GM23338 (cell line): ENCODE measurements around the gene KCTD15. TPM values are rescaled to one million over a fixed set of nuclear protein-coding genes. Genes with fewer than 3 reads are reported as not detected.
A peak's percentile ranks its signal among the peaks of the same experiment; 100 is the strongest.

ENCODE experiments used
- ATAC-seq: fragments of 200-7000 bp; cut with Tn5 transposase; 3 replicates; pipeline ENCODE4 v1.9.1; 2020
- DNase-seq: peaks from one replicate; pipeline ENCODE4 v3.0.0-alpha.2; 2015; ENCODE audit warnings: low spot score
- H2AFZ ChIP-seq: fragments of 200-600 bp; sonication (generic); 2 replicates; pipeline ENCODE4 v1.8.0; 2016; ENCODE audit warnings: antibody characterized with exemption, mild to moderate bottlenecking, moderate library complexity
- H3F3A ChIP-seq: fragments of 200-600 bp; sonication (generic); replicated peaks from 2 replicates; pipeline ENCODE4 v1.8.0; 2017; ENCODE audit warnings: antibody characterized with exemption, mixed run types, low read depth
- H3K27ac ChIP-seq: fragments of 200-600 bp; sonication (generic); 2 replicates; pipeline ENCODE4 v1.6.1; 2016; ENCODE audit warnings: low read depth
- H3K27me3 ChIP-seq: fragments of 200-600 bp; sonication (generic); 2 replicates; pipeline ENCODE4 v1.8.0; 2016; ENCODE audit warnings: mild to moderate bottlenecking, mixed run types, moderate library complexity; ENCODE audit not compliant: insufficient read depth
- H3K36me3 ChIP-seq: fragments of 200-600 bp; sonication (generic); 2 replicates; pipeline ENCODE4 v1.8.0; 2016; ENCODE audit warnings: mild to moderate bottlenecking; ENCODE audit not compliant: insufficient read depth
- H3K4me1 ChIP-seq: fragments of 200-600 bp; sonication (generic); 2 replicates; pipeline ENCODE4 v1.8.0; 2016; ENCODE audit warnings: mild to moderate bottlenecking, moderate library complexity; ENCODE audit not compliant: insufficient read depth
- H3K4me2 ChIP-seq: fragments of 200-600 bp; sonication (generic); 2 replicates; pipeline ENCODE4 v1.7.1; 2017; ENCODE audit warnings: mixed run types
- H3K4me3 ChIP-seq: fragments of 200-600 bp; sonication (generic); 2 replicates; pipeline ENCODE4 v1.6.1; 2016; ENCODE audit warnings: mixed run types
- H3K79me2 ChIP-seq: fragments of 200-600 bp; sonication (generic); replicated peaks from 2 replicates; pipeline ENCODE4 v1.8.0; 2017; ENCODE audit warnings: mild to moderate bottlenecking; ENCODE audit not compliant: insufficient read depth
- H3K9me2 ChIP-seq: fragments of 200-600 bp; sonication (generic); 2 replicates; pipeline ENCODE4 v1.8.0; 2017; ENCODE audit not compliant: insufficient read depth
- H4K20me1 ChIP-seq: fragments of 200-600 bp; sonication (generic); replicated peaks from 2 replicates; pipeline ENCODE4 v1.8.0; 2017; ENCODE audit warnings: mild to moderate bottlenecking; ENCODE audit not compliant: insufficient read depth
- H3K27ac Mint-ChIP-seq: 2 replicates; pipeline ENCODE4 v1.8.0; 2020; ENCODE audit warnings: inconsistent platforms, mild to moderate bottlenecking, moderate library complexity, mixed read lengths
- H3K27me3 Mint-ChIP-seq: 3 replicates; pipeline ENCODE4 v1.8.0; 2022; ENCODE audit warnings: low read depth, mild to moderate bottlenecking, moderate library complexity, mixed read lengths, inconsistent platforms; ENCODE audit not compliant: insufficient read depth, poor library complexity
- H3K36me3 Mint-ChIP-seq: 3 replicates; pipeline ENCODE4 v1.8.0; 2021; ENCODE audit warnings: low read depth, mild to moderate bottlenecking, inconsistent platforms, moderate library complexity, mixed read lengths
- H3K4me1 Mint-ChIP-seq: 3 replicates; pipeline ENCODE4 v1.8.0; 2020; ENCODE audit warnings: mild to moderate bottlenecking, inconsistent platforms, mixed read lengths
- H3K4me3 Mint-ChIP-seq: 3 replicates; pipeline ENCODE4 v1.8.0; 2021; ENCODE audit warnings: moderate library complexity, mild to moderate bottlenecking, inconsistent platforms, mixed read lengths
- H3K9me3 Mint-ChIP-seq: 3 replicates; pipeline ENCODE4 v1.8.0; 2020; ENCODE audit warnings: moderate library complexity, mild to moderate bottlenecking, inconsistent platforms, mixed read lengths
- CREB1 ChIP-seq: fragments of 250-450 bp; sonication (Bioruptor Pico); IDR thresholded peaks from 2 replicates; pipeline ENCODE4 v1.5.0; 2020; ENCODE audit warnings: low read depth, mild to moderate bottlenecking, moderate library complexity
- EZH2 ChIP-seq: fragments of 200-600 bp; sonication (generic); IDR thresholded peaks from one replicate; pipeline ENCODE4 v1.8.0; 2017; ENCODE audit warnings: antibody characterized with exemption, mild to moderate bottlenecking, low read depth; ENCODE audit not compliant: unreplicated experiment
- ZNF331 ChIP-seq: fragments of 250-450 bp; sonication (Bioruptor Pico); IDR thresholded peaks from 2 replicates; pipeline ENCODE4 v1.5.0; 2020; ENCODE audit warnings: low read depth, mild to moderate bottlenecking, moderate library complexity
- polyA plus RNA-seq: library from polyadenylated mRNA; unstranded; fragments of >200 nt; fragmentation: Nextera tagmentation; extraction: Ambion mirVana; gene quantifications from 2 replicates; pipeline ENCODE4 v1.2.1, GENCODE V29; 2016
- total RNA-seq: library from RNA; depleted of rRNA; stranded (reverse); fragments of >200 nt; shearing (Covaris generic); gene quantifications from 2 replicates; pipeline ENCODE4 v1.2.3, GENCODE V29; 2014
- TF ChIP-seq, protein P1 (sequence below), 2 experiments: fragments of 200-600 bp in 1 of 2; sonication (generic) in 1 of 2; conservative IDR thresholded peaks; 2 replicates each; pipeline versions ENCODE4 v1.5.1 to v1.6.1; 2016 to 2017; ENCODE audit warnings: antibody characterized with exemption in 2 of 2, low read depth in 2 of 2, mild to moderate bottlenecking in 2 of 2, moderate library complexity in 1 of 2

The KCTD15 gene
- total and polyA plus RNA-seq, 2 experiments from 2014 or later = 5.1 to 60.1 TPM

DNA sequence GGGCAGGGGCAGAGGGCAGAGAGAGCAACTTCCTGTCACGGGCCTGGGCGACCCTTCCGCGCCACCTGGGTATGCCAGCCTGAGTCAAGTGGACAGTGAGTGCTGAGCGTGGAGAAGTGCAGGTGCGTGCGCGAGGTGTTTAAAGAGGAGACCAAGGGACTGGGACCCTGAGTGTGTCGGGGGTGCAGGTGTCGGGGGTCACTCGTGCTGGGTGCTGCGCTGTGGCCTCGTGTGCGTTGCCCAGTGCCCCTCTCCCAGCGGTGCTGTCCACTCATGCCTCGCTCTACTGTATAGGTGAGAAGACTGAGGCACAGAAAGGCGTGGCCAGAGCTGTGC, 18.9 kb upstream of the KCTD15 start:
- Histone ChIP-seq H3K4me2 (no peak overlapping the region), H3F3A (no peaks in the 10 kb centered on the region), H3K9me2 (no peaks in the 10 kb centered on the region), H4K20me1 (no peaks in the 10 kb centered on the region), H3K4me3 (no peak overlapping the region), H3K4me1 (peaks cover 4% of the 10 kb centered on the region; the same call in 1 of the 2 replicates), H3K27me3 (peaks cover 5% of the 10 kb centered on the region; the same call in 1 of the 2 replicates), H3K79me2 (no peaks in the 10 kb centered on the region), H3K27ac (no peak overlapping the region), H3K36me3 (no peaks in the 10 kb centered on the region), H2AFZ (no peak overlapping the region)
- TF ChIP-seq EZH2 = no peak
- TF ChIP-seq, protein P1, sequence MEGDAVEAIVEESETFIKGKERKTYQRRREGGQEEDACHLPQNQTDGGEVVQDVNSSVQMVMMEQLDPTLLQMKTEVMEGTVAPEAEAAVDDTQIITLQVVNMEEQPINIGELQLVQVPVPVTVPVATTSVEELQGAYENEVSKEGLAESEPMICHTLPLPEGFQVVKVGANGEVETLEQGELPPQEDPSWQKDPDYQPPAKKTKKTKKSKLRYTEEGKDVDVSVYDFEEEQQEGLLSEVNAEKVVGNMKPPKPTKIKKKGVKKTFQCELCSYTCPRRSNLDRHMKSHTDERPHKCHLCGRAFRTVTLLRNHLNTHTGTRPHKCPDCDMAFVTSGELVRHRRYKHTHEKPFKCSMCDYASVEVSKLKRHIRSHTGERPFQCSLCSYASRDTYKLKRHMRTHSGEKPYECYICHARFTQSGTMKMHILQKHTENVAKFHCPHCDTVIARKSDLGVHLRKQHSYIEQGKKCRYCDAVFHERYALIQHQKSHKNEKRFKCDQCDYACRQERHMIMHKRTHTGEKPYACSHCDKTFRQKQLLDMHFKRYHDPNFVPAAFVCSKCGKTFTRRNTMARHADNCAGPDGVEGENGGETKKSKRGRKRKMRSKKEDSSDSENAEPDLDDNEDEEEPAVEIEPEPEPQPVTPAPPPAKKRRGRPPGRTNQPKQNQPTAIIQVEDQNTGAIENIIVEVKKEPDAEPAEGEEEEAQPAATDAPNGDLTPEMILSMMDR (conservative IDR thresholded peaks at IDR 0.05; ENCODE audit: low read depth in 2 of 2) = no peak
- Mint-ChIP-seq H3K9me3 (peaks cover 4% of the 10 kb centered on the region; the same call in 2 of the 3 replicates), H3K27ac (no peak overlapping the region), H3K36me3 (peaks cover under 1% of the 10 kb centered on the region; the same call in 1 of the 3 replicates), H3K4me1 (peaks cover 13% of the 10 kb centered on the region), H3K27me3 (peaks cover 20% of the 10 kb centered on the region), H3K4me3 (no peak overlapping the region)
- no peak for ATAC-seq
- no peak for DNase-seq

DNA sequence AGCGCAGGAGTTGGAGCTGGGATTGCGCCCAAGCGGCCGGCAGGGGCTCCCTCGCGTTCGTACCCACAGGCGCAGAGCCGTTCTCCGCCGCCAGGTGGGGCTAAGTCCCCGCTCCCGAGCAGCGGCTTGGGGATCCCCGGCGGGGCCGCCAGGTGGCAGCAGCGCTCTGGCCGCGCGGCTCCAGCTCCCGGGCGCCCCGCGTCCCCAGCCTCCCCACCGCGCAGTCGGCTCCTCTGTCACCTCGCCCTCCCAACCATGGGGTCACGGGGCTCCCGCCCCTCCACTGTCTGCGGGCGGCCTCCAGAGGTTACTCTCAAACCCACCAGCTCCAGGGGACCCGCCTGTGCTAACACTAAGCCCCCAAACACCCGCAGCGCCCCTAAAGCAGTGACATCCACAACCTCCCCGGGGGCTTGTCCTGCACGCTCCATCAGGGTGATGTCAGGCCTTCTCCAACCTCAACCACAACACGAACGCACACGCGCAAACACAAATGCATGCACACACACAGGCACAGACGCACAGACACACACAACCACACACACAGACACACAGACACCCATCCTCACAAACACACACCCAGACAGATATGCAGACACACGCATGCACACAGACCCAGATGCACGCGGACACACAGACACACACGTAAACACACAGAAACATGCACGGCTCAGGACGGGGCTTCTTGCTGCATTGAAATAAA, 18.4 kb upstream of the KCTD15 start:
- no peak for TF ChIP-seq EZH2
- TF ChIP-seq CREB1 = peak; percentile 45
- no peak for TF ChIP-seq ZNF331 (CRISPR knock-in tag)
- TF ChIP-seq, protein P1 (conservative IDR thresholded peaks at IDR 0.05; ENCODE audit: low read depth in 2 of 2) = peak; percentile 87 to 100
- Mint-ChIP-seq H3K4me3 (peak overlapping the region; percentile 57), H3K27ac (no peak overlapping the region), H3K27me3 (peaks cover 20% of the 10 kb centered on the region), H3K36me3 (no peaks in the 10 kb centered on the region; the same call in 2 of the 3 replicates), H3K4me1 (peaks cover 13% of the 10 kb centered on the region), H3K9me3 (peaks cover 4% of the 10 kb centered on the region; the same call in 2 of the 3 replicates)
- Histone ChIP-seq H3K4me2 (peak overlapping the region; percentile 79), H3K4me1 (peaks cover 4% of the 10 kb centered on the region; the same call in 1 of the 2 replicates), H4K20me1 (no peaks in the 10 kb centered on the region), H3K27ac (no peak overlapping the region), H3K27me3 (peaks cover 5% of the 10 kb centered on the region; the same call in 1 of the 2 replicates), H2AFZ (peak overlapping the region; percentile 86; the same call in 1 of the 2 replicates), H3K79me2 (no peaks in the 10 kb centered on the region), H3F3A (no peaks in the 10 kb centered on the region), H3K4me3 (peak overlapping the region; percentile 46), H3K36me3 (no peaks in the 10 kb centered on the region), H3K9me2 (no peaks in the 10 kb centered on the region)
- DNase-seq (peak; percentile 84), ATAC-seq (peak; percentile 85)
